ENCODE results near the gene TBXAS1. TPM values are rescaled to one million over a fixed set of nuclear protein-coding genes. Genes with fewer than 3 reads are reported as not detected.
"Not testable (repeated sequence)": the region's sequence is repeated elsewhere in the genome, so short reads cannot be mapped to it uniquely, and the experiment has no call there.

Gene TBXAS1
- total and polyA plus RNA-seq, 2 of the 8 experiments (the other 6 are each of a cell fraction or from before 2014, with no cell fraction given) = 0.86 to 2.1 TPM

DNA sequence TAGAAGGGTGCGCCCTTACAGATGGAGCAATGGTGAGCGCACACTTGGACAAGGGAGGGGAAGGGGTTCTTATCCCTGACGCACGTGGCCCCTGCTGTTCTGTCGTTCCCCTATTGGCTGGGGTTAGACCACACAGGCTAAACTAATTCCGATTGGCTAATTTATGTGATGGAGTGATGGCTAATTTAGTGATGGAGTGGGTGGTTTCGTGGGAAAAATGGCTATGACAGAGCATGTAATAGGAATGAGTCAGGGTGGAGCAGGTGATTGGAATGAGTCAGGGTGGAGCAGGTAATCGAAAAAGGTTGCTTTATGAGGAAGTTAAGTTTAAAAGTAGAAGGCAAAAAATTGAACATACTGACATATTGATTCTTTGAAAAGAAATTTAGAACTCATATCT is 100.2 kb downstream of the TBXAS1 start:
- H3K79me1 ChIP-seq (ENCODE audit: low read depth, low read length); H2BK12ac ChIP-seq (ENCODE audit: low read depth, low read length); H2BK5ac ChIP-seq (ENCODE audit: low read depth, low read length); H3K27ac ChIP-seq (ENCODE audit: low read depth, low read length); H3K4me3 ChIP-seq (ENCODE audit: extremely low read depth in 1 of 4, insufficient read depth in 2 of 4, low read depth in 3 of 4, low read length in 4 of 4); H4K20me1 ChIP-seq (replicated peaks in 1 of 2; ENCODE audit: control insufficient read depth in 1 of 2, insufficient read depth in 2 of 2, low read length in 2 of 2); DNase-seq (ENCODE audit: low read depth in 1 of 2, low spot score in 2 of 2); H2AK5ac ChIP-seq (ENCODE audit: low read depth, low read length); H4K8ac ChIP-seq (ENCODE audit: extremely low read depth, insufficient read depth, low read length); H3K79me2 ChIP-seq (ENCODE audit: control insufficient read depth in 1 of 2, insufficient read depth in 2 of 2, low read length in 2 of 2); FAIRE-seq; H3K36me3 ChIP-seq (ENCODE audit: control insufficient read depth in 2 of 4, insufficient read depth in 4 of 4, low read length in 3 of 4); H3K4ac ChIP-seq (replicated peaks; ENCODE audit: insufficient read length, low read depth, low read length); POLR2A ChIA-PET (ENCODE audit: partially characterized antibody); H3K23me2 ChIP-seq (ENCODE audit: low read depth, low read length); H3K23ac ChIP-seq (ENCODE audit: insufficient read length); H3K14ac ChIP-seq (ENCODE audit: insufficient read length); H2AFZ ChIP-seq (ENCODE audit: low read length); H2BK15ac ChIP-seq (ENCODE audit: low read length); H3K4me1 ChIP-seq (replicated peaks in 1 of 4; ENCODE audit: control insufficient read depth in 3 of 4, insufficient read depth in 4 of 4, low read length in 3 of 4); H4K5ac ChIP-seq (ENCODE audit: insufficient read length, low read depth, low read length); H3K4me2 ChIP-seq (ENCODE audit: insufficient read depth in 1 of 2, low read depth in 2 of 2, low read length in 2 of 2); H3K18ac ChIP-seq (ENCODE audit: extremely low read depth, low read length); H3K9me3 ChIP-seq (ENCODE audit: insufficient read depth in 2 of 2, low read depth in 1 of 2, low read length in 1 of 2); H4K91ac ChIP-seq (replicated peaks; ENCODE audit: insufficient read length, low read length); H3K56ac ChIP-seq (replicated peaks; ENCODE audit: insufficient read length, low read depth, low read length); H2BK120ac ChIP-seq (replicated peaks; ENCODE audit: low read depth, low read length); H3K27me3 ChIP-seq (replicated peaks in 1 of 4; ENCODE audit: control insufficient read depth in 3 of 4, extremely low read depth in 1 of 4, insufficient read depth in 3 of 4, low read length in 3 of 4); H3K9ac ChIP-seq (replicated peaks in 1 of 4; ENCODE audit: extremely low read depth in 1 of 4, low read depth in 3 of 4, low read length in 3 of 4); H2BK20ac ChIP-seq (ENCODE audit: low read length): not testable (repeated sequence)
- 95% methylated on average over 8 of the region's 8 CpGs; no CpG with 5 or more reads in 1 of the 2 experiments for WGBS, 2 experiments (ENCODE audit: extremely low coverage in 1 of 2, insufficient coverage in 1 of 2, insufficient read length in 1 of 2, insufficient replicate concordance in 2 of 2, low coverage in 1 of 2, low lambda C conversion rate in 2 of 2, missing lambda C conversion rate in 1 of 2)
- CTCF ChIA-PET (ENCODE audit: partially characterized antibody) = interaction anchor here (0.7 kb wide), 1 partner anchor 37 kb away, joined by 3 read pairs; no protein-coding TSS in a partner anchor

All from H1 (cell line).